ENCODE measurements around the gene RDH5.

DNA sequence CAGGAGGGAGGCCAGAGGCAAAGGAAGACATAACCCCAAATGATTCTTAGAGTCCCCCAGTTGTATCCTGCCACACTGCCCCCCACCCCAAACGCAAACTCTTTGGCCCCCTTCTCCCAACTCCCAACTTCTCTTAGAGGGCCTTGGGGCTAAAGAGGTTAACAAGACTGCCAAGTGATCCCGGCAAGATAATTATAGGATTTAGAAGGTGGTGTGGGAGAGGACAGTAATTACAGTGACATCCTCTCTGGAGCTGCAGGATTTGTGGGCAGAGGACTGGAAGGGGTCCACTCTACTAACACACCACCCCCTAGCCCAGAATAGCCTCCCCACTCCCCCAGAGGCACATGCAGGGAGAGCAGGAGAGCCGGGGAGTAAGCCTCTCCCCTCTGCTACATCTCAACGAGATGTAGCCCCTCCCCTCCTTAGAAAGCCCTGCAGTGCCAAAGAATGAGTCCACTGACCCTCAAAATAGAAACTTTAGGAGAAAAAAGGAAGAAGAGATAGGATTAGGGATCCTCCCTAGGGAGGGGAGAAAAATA, 17.5 kb downstream of the RDH5 start:
- no peak for TF ChIP-seq POLR2AphosphoS5 (IDR thresholded peaks at IDR 0.05; ENCODE audit: insufficient read depth in 1 of 2, low read depth in 1 of 2)
- no peak for TF ChIP-seq CTCF (IDR thresholded peaks at IDR 0.05)

Data from vagina (tissue), 2 donors.